Retinal pigment epithelial cell (primary cell): Measurements from ENCODE around the gene ELL2.

Source experiments
- DNase-seq: peaks from one replicate; pipeline ENCODE4 v3.0.0-alpha.2; 2010; ENCODE audit warnings: low read depth
- H3K4me3 ChIP-seq: 2 replicates; pipeline ENCODE4 v1.5.1; 2011; ENCODE audit warnings: mild to moderate bottlenecking, low read length, control low read depth, moderate library complexity
- CTCF ChIP-seq: conservative IDR thresholded peaks from 2 replicates; pipeline ENCODE4 v1.5.1; 2011; ENCODE audit warnings: low read depth, low read length, control low read depth, inconsistent platforms

The ELL2 gene

GRCh38 chr5:96004087-96004486, 42.4 kb upstream of the ELL2 start:
- DNase-seq: no peak
- TF ChIP-seq CTCF: no peak

GRCh38 chr5:96001262-96001661, 39.6 kb upstream of the ELL2 start:
- DNase-seq: peak; percentile 42
- no peak for TF ChIP-seq CTCF
- H3K4me3 ChIP-seq: no peak overlapping the region

More at GRCh38 chr5:96004087-96004486, 42.4 kb upstream of the ELL2 start:
- no peak overlapping the region for H3K4me3 ChIP-seq

GRCh38 chr5:96000308-96000707, 38.7 kb upstream of the ELL2 start:
- DNase-seq: no peak
- TF ChIP-seq CTCF: no peak
- H3K4me3 ChIP-seq: no peak overlapping the region

- DNase-seq: no peak
- no peak overlapping the region for H3K4me3 ChIP-seq
- no peak for TF ChIP-seq CTCF
These were observed 35.5 kb upstream of the ELL2 start for GRCh38 chr5:95996904-95997723.

GRCh38 chr5:95995962-95996489, 34.4 kb upstream of the ELL2 start:
- no peak for DNase-seq
- H3K4me3 ChIP-seq: no peak overlapping the region
- no peak for TF ChIP-seq CTCF

GRCh38 chr5:95993776-95994175, 32.1 kb upstream of the ELL2 start:
- DNase-seq: no peak
- no peak for TF ChIP-seq CTCF
- H3K4me3 ChIP-seq: no peak overlapping the region

- no peak overlapping the region for H3K4me3 ChIP-seq
- no peak for DNase-seq
- TF ChIP-seq CTCF: no peak
These were observed 31.6 kb upstream of the ELL2 start for GRCh38 chr5:95993266-95993665.
